B cell (primary cell): ENCODE data around the gene TMEM140.

ENCODE experiments used
- CTCF ChIP-seq: fragments of 200-600 bp; IDR thresholded peaks from one replicate; pipeline ENCODE4 v1.8.0; 2022; ENCODE audit warnings: antibody characterized with exemption, mild to moderate bottlenecking
- EZH2 ChIP-seq: IDR thresholded peaks from 2 replicates; pipeline ENCODE4 v1.6.1; 2012; ENCODE audit warnings: borderline replicate concordance, low read depth, mild to moderate bottlenecking, moderate library complexity, low read length; ENCODE audit not compliant: insufficient read depth, poor library complexity, severe bottlenecking

GRCh38 chr7:135200821-135201331, 53.0 kb downstream of the TMEM140 start:
- TF ChIP-seq CTCF (no peak), EZH2 (no peak)
